Erythroblast (primary cell): ENCODE measurements around the gene MBNL2.

Source experiments
- GATA1 ChIP-seq: IDR thresholded peaks from 2 replicates; pipeline ENCODE4 v1.6.1; 2011; ENCODE audit warnings: low read depth, mild to moderate bottlenecking, control low read depth, low read length, moderate library complexity
- POLR2A ChIP-seq: IDR thresholded peaks from 2 replicates; pipeline ENCODE4 v1.6.1; 2011; ENCODE audit warnings: mild to moderate bottlenecking, low read length

DNA sequence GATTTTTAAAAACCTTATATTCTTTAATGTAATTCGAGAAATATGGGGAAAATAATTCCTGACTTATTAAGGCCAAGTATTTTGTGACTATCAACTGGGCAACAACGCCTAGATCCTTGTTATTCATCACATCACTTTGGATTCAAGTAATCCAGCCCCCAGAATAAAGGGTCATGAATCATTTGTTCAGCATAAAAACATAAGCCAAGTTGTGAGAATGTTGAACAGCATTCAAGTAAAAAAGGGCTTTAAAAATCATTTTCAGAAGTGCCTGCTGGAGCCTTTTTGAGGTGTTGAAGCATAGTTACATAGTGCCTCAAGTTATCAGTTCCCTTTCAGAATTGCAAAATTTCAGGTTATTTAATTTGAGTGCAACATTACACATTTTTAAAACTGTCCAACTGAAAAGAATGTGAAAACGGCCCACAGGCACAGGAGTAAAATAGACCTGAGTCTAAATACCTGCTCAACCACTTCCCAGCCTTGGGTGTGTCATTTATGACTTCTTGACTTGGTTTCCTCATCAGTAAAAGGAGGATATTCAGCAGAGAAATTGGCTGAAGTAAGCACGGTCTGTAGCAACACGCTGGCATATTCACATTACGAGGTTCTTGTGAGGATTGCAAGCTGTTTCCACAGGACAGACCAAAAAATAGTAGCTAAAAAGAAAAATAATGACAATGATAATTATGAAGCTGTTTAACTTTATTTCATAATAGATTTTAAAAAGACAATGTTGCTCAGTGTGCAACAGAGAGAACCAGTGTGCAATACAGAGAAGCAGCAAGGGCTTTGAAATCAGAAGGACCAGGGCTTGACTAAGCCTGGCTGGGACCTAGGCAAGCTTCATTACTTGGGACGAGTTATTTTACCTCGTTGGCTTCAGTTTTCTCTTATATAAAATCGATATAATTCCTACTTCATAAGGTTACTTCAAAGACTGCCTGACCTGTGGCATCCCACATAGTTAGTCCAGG is 56.6 kb downstream of the MBNL2 start:
- no peak for TF ChIP-seq POLR2A
- no peak for TF ChIP-seq GATA1
